CD8-positive, alpha-beta memory T cell (primary cell): ENCODE data around the gene TUBGCP3. TPM values are rescaled to one million over a fixed set of nuclear protein-coding genes. Genes with fewer than 3 reads are reported as not detected.
A peak's percentile ranks its signal among the peaks of the same experiment; 100 is the strongest.
"Not testable (repeated sequence)": the region's sequence is repeated elsewhere in the genome, so short reads cannot be mapped to it uniquely, and the experiment has no call there.

Experiments used
- CTCF ChIA-PET: fragments of 350-600 bp; sonication (Branson Sonifier 250); formaldehyde crosslinking; loops from one replicate; lab custom pipeline; 2021; ENCODE audit warnings: antibody characterized with exemption; lab: Charles Lee
- POLR2A ChIA-PET: fragments of 350-600 bp; sonication (Branson Sonifier 250); formaldehyde crosslinking; loops from one replicate; lab custom pipeline; 2021; ENCODE audit warnings: antibody characterized with exemption; lab: Charles Lee
- DNase-seq, 5 donors: peaks; one replicate each; pipeline versions ENCODE4 v3.0.0 to v3.0.0-alpha.2; 2020 to 2022; ENCODE audit warnings: mixed read lengths in 1 of 5
- H3K27ac ChIP-seq: one replicate; pipeline ENCODE4 v1.7.0; 2013; ENCODE audit warnings: low read depth, mild to moderate bottlenecking, low read length, moderate library complexity
- H3K27me3 ChIP-seq: 2 replicates; pipeline ENCODE4 v1.7.0; 2013; ENCODE audit warnings: low read length, mild to moderate bottlenecking; ENCODE audit not compliant: insufficient read depth, poor library complexity, severe bottlenecking
- H3K36me3 ChIP-seq: 2 replicates; pipeline ENCODE4 v1.7.0; 2013; ENCODE audit warnings: mild to moderate bottlenecking, low read length, moderate library complexity; ENCODE audit not compliant: insufficient read depth
- H3K4me1 ChIP-seq: 2 replicates; pipeline ENCODE4 v1.7.0; 2013; ENCODE audit warnings: mild to moderate bottlenecking, low read length, moderate library complexity; ENCODE audit not compliant: insufficient read depth
- H3K4me3 ChIP-seq: 2 replicates; pipeline ENCODE4 v1.7.0; 2013; ENCODE audit warnings: mild to moderate bottlenecking, low read length
- H3K9me3 ChIP-seq: 2 replicates; pipeline ENCODE4 v1.7.0; 2013; ENCODE audit warnings: mild to moderate bottlenecking, low read length
- H3K27ac Mint-ChIP-seq, 8 donors: one replicate each; pipeline ENCODE4 v1.8.0; 2020 to 2021; ENCODE audit warnings: mixed read lengths in 8 of 8, mild to moderate bottlenecking in 6 of 8, inconsistent platforms in 3 of 8, moderate library complexity in 3 of 8
- H3K27me3 Mint-ChIP-seq, 2 donors: one replicate each; pipeline ENCODE4 v1.8.0; 2020 to 2021; ENCODE audit warnings: mixed read lengths in 2 of 2, mild to moderate bottlenecking in 1 of 2, moderate library complexity in 1 of 2
- H3K36me3 Mint-ChIP-seq, 3 donors: one replicate each; pipeline ENCODE4 v1.8.0; 2020 to 2021; ENCODE audit warnings: mixed read lengths in 3 of 3, inconsistent platforms in 1 of 3, mild to moderate bottlenecking in 1 of 3
- H3K4me1 Mint-ChIP-seq, 3 donors: one replicate each; pipeline ENCODE4 v1.8.0; 2020 to 2021; ENCODE audit warnings: mixed read lengths in 3 of 3, inconsistent platforms in 1 of 3, mild to moderate bottlenecking in 1 of 3
- H3K4me3 Mint-ChIP-seq, 7 donors: one replicate each; pipeline ENCODE4 v1.8.0; 2020 to 2021; ENCODE audit warnings: mixed read lengths in 7 of 7, mild to moderate bottlenecking in 6 of 7, moderate library complexity in 4 of 7, inconsistent platforms in 2 of 7
- H3K9me3 Mint-ChIP-seq, 5 donors: one replicate each; pipeline ENCODE4 v1.8.0; 2020 to 2022; ENCODE audit warnings: mixed read lengths in 5 of 5, mild to moderate bottlenecking in 3 of 5, moderate library complexity in 2 of 5, inconsistent platforms in 1 of 5
- polyA plus RNA-seq: library from polyadenylated mRNA; unstranded; fragments of 300-500 nt; fragmentation: Illumina TruSeq; gene quantifications from one replicate; pipeline ENCODE4 v1.2.3, GENCODE V29; 2021
- total RNA-seq, 2 experiments: library from RNA; stranded (reverse); gene quantifications; one replicate each; pipeline ENCODE4 v1.2.3, GENCODE V29; 2021

Gene TUBGCP3
- total and polyA plus RNA-seq, 3 experiments from 2014 or later = 16.8 to 47.0 (median 45.8) TPM

DNA sequence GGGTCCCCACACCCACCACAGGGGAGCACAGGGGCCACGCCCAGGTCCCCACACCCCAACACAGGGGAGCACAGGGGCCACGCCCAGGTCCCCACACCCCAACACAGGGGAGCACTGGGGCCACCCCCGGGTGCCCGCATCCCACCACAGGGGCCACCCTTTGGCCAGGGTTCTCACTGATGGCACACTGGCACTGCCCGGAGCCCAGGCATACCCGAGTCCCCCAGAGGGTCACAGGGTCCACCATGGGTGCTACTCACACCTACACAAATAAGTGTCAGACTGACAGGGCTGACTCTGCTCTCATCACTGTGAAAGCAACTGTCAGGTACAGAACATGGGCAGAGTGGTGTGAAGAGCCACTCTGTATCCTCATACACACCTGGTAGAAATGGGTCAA lies 98.8 kb downstream of the TUBGCP3 start:
- Histone ChIP-seq H3K27ac (no peak overlapping the region), H3K4me1 (no peaks in the 10 kb centered on the region), H3K9me3 (no peaks in the 10 kb centered on the region), H3K4me3 (no peak overlapping the region), H3K27me3 (no peaks in the 10 kb centered on the region), H3K36me3 (peaks cover 5% of the 10 kb centered on the region)
- Mint-ChIP-seq H3K9me3 (no peaks in the 10 kb centered on the region), H3K36me3 (peaks cover 20 to 42% (median 24%) of the 10 kb centered on the region in 3 donors), H3K27ac (peak overlapping the region in 1 of 8 donors; percentile 41), H3K27me3 (no peaks in the 10 kb centered on the region), H3K4me3 (no peak overlapping the region), H3K4me1 (peaks cover 0 to 4% (median 0%) of the 10 kb centered on the region in 3 donors)
- no peak for DNase-seq
- ChIA-PET CTCF (no interaction called here), POLR2A (no interaction called here)

DNA sequence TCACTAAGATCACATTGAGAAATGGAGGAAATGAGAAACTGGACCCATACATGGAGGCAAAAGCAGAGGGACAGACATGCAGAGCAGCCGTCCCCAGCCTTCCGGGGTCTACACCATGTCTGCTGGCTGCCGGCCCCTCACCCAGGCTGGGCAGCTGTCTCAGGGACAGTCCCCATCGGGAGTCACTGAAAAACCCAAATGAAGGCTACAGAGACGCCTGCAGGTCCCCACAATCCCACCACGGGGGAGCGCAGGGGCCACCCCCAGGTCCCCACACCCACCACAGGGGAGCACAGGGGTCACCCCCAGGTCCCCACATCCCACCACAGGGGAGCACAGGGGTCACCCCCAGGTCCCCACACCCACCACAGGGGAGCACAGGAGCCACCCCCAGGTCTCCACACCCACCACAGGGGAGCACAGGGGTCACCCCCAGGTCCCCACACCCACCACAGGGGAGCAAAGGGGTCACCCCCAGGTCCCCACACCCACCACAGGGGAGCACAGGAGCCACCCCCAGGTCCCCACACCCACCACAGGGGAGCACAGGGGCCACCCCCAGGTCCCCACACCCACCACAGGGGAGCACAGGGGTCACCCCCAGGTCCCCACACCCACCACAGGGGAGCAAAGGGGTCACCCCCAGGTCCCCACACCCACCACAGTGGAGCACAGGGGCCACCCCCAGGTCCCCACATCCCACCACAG lies 99.5 kb downstream of the TUBGCP3 start:
- CTCF ChIA-PET, H3K27me3 ChIP-seq: not testable (repeated sequence)

DNA sequence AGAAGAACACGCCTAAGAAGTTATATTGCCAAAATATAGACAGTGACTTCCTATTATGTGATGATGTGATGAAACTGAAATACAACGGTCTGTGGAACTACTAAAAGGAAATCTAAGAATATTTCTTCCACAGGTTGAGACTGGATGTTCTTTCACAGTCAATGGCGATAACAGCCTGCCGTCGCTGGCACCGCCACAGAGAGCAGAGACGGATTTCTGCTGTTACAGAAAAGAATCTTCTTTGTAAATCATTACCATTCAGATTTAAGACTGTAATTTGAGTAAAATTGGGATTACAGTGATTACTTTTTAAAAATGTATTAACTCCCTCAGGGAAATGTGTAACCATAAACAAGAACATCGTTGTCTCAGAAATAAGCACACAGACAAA lies 100.8 kb downstream of the TUBGCP3 start:
- no peaks in the 10 kb centered on the region for H3K9me3 ChIP-seq
- no peaks in the 10 kb centered on the region for H3K27me3 Mint-ChIP-seq
- no peaks in the 10 kb centered on the region for H3K9me3 Mint-ChIP-seq
- no peak for DNase-seq
- ChIA-PET POLR2A (no interaction called here), CTCF (no interaction called here)
- H3K27ac ChIP-seq = no peak overlapping the region
- peaks cover 20 to 43% (median 31%) of the 10 kb centered on the region in 3 donors for H3K36me3 Mint-ChIP-seq
- peaks cover 5% of the 10 kb centered on the region for H3K36me3 ChIP-seq
- H3K4me3 Mint-ChIP-seq = no peak overlapping the region
- H3K4me3 ChIP-seq = no peak overlapping the region
- H3K4me1 ChIP-seq = no peaks in the 10 kb centered on the region
- H3K27me3 ChIP-seq = no peaks in the 10 kb centered on the region
- peaks cover 0 to 4% (median 0%) of the 10 kb centered on the region in 3 donors for H3K4me1 Mint-ChIP-seq
- peak overlapping the region in 1 of 8 donors; percentile 17 for H3K27ac Mint-ChIP-seq

More for the DNA sequence above, 99.5 kb downstream of the TUBGCP3 start:
- H3K27ac Mint-ChIP-seq, H3K4me1 ChIP-seq, H3K4me3 ChIP-seq, DNase-seq, H3K4me1 Mint-ChIP-seq, H3K27me3 Mint-ChIP-seq, H3K9me3 Mint-ChIP-seq, POLR2A ChIA-PET, H3K9me3 ChIP-seq, H3K27ac ChIP-seq, H3K36me3 ChIP-seq, H3K4me3 Mint-ChIP-seq: not testable (repeated sequence)
- peaks cover 20 to 43% (median 27%) of the 10 kb centered on the region in 3 donors for H3K36me3 Mint-ChIP-seq

DNA sequence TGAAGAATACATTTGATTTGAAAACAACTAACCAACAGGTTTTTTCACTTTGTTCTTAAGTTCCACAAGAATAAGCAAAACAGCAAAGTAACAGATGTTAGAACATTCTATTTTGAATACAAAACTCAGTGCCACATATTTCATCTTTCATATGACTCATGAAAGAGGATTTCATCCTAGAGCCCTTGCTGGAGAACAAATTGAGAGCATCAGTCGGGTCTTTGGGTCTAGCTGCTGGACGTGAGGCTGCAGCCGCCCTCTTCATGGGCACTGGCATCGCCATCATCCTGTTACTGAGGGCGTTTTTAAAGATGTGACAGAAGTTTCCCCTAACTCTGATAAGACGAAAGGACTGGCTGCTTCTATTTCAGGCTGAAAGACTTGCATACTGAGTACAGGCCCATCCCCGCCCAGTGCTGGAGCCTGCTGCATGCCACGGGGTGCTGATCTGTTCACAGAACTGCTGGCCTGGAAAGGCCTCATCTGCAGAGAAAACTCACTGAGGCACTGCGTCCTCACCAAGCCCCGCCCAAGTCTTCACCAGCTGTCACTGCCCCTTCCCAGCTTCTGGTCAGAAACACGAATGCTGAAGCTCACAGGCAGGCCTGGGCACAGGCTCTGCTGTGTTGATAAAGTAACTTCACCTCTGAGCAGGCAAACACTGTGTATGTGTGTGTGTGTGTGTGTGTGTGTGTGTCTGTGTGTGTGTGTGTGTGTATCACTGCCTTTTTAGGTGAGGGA lies 101.4 kb downstream of the TUBGCP3 start:
- no peaks in the 10 kb centered on the region for H3K9me3 Mint-ChIP-seq
- DNase-seq = no peak
- no peaks in the 10 kb centered on the region for H3K9me3 ChIP-seq
- no peaks in the 10 kb centered on the region for H3K27me3 Mint-ChIP-seq
- no peak overlapping the region for H3K4me3 Mint-ChIP-seq
- no peaks in the 10 kb centered on the region for H3K27me3 ChIP-seq
- POLR2A ChIA-PET = no interaction called here
- peaks cover 17 to 43% (median 31%) of the 10 kb centered on the region in 3 donors for H3K36me3 Mint-ChIP-seq
- H3K36me3 ChIP-seq = peaks cover 5% of the 10 kb centered on the region
- H3K4me3 ChIP-seq = no peak overlapping the region
- H3K27ac ChIP-seq = no peak overlapping the region
- H3K4me1 ChIP-seq = no peaks in the 10 kb centered on the region
- H3K4me1 Mint-ChIP-seq = no peaks in the 10 kb centered on the region
- no peak overlapping the region for H3K27ac Mint-ChIP-seq
- CTCF ChIA-PET = no interaction called here

DNA sequence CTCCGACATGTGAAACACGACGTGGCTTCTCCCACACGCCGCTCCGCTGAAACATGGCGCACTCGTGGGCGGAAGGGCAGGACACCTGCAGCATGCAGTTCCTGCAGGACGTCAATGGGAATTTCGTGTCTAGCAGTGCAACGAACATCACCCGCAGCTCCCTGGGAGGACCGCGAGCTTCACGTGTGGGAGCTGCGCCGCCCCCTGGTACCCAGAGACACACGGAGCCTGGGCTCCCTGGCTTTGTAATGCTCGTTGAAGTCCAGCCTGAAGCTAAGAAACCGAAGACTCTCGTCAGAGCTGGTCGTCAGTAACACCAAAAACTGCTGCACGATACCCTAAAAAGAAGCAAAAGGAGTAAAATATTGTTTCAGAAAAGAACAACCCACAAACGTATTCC lies 102.1 kb downstream of the TUBGCP3 start:
- H3K4me1 Mint-ChIP-seq, H3K9me3 ChIP-seq, H3K4me1 ChIP-seq, CTCF ChIA-PET, DNase-seq, H3K4me3 Mint-ChIP-seq, H3K27ac ChIP-seq, H3K9me3 Mint-ChIP-seq, POLR2A ChIA-PET, H3K36me3 ChIP-seq, H3K27ac Mint-ChIP-seq, H3K27me3 ChIP-seq, H3K27me3 Mint-ChIP-seq, H3K4me3 ChIP-seq: not testable (repeated sequence)
- peaks cover 17 to 43% (median 31%) of the 10 kb centered on the region in 3 donors for H3K36me3 Mint-ChIP-seq

DNA sequence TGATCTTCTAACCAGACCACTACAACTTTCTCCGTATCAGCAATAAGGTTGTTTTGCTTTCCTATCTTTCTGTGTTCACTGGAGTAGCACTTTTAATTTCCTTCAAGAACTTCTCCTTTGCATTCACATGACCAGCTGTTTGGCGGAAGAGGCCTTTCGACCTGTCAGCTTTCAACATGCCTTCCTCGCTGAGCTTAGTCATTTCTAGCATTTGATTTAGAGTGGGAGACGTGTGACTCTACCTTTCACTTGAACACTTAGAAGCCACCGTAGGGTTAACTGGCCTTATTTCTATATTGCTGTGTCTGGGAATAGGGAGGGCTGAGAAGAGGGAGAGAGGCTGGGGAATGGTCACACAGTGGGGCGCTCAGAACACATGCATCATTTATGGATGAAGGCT lies 104.7 kb downstream of the TUBGCP3 start:
- H3K27me3 Mint-ChIP-seq = no peaks in the 10 kb centered on the region
- no peaks in the 10 kb centered on the region for H3K9me3 Mint-ChIP-seq
- peaks cover 5% of the 10 kb centered on the region for H3K36me3 ChIP-seq
- H3K27me3 ChIP-seq = no peaks in the 10 kb centered on the region
- no peak overlapping the region for H3K27ac ChIP-seq
- H3K4me1 Mint-ChIP-seq = no peaks in the 10 kb centered on the region
- H3K27ac Mint-ChIP-seq = no peak overlapping the region
- no peak overlapping the region for H3K4me3 Mint-ChIP-seq
- ChIA-PET POLR2A (no interaction called here), CTCF (no interaction called here)
- H3K36me3 Mint-ChIP-seq = peaks cover 12 to 33% (median 25%) of the 10 kb centered on the region in 3 donors
- H3K4me3 ChIP-seq = no peak overlapping the region
- no peaks in the 10 kb centered on the region for H3K9me3 ChIP-seq
- DNase-seq = no peak
- H3K4me1 ChIP-seq = no peaks in the 10 kb centered on the region

DNA sequence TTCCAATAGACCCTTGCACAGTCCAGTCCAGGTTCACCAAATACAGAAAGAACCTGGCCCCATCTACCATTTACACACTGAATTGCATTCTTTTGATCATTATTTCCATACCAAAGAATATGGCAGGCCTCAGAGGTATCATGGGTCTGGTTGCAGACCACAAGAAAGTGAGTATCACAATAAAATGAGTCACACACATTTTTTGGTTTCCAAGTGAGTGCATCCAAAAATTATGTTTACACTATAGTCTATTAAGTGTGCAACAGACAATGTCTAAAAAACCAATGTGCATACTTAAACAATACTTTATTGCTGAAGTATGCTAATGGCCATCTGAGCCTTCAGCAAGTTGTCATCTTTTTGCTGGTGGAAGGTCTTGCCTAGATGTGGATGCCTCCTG lies 106.5 kb downstream of the TUBGCP3 start:
- Histone ChIP-seq H3K36me3 (peaks cover 2% of the 10 kb centered on the region), H3K27me3 (no peaks in the 10 kb centered on the region), H3K9me3 (no peaks in the 10 kb centered on the region), H3K27ac (no peak overlapping the region), H3K4me1 (no peaks in the 10 kb centered on the region), H3K4me3 (no peak overlapping the region)
- no peak for DNase-seq
- H3K27me3 Mint-ChIP-seq = no peaks in the 10 kb centered on the region
- H3K9me3 Mint-ChIP-seq = no peaks in the 10 kb centered on the region
- ChIA-PET CTCF (no interaction called here), POLR2A (no interaction called here)
- peaks cover 3 to 20% (median 17%) of the 10 kb centered on the region in 3 donors for H3K36me3 Mint-ChIP-seq
- no peak overlapping the region for H3K27ac Mint-ChIP-seq
- no peaks in the 10 kb centered on the region for H3K4me1 Mint-ChIP-seq
- no peak overlapping the region for H3K4me3 Mint-ChIP-seq

DNA sequence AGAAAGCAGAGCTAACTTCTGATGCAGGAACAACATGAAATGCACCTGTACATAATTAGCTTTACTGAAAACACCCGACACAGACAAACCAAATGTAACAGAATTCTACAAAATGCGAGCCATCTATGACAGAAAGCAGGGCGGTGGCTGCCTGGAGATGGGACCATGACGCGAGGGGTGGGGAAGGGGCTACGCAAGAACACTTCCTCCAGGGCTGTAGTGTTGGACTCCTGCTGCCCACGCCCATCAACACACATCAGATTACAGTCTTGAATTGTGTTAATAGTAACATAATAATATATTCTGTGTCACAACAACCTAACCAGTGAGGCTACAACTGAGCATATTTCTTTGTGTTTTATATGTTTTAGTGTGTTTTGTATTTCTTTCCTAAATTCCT lies 108.6 kb downstream of the TUBGCP3 start:
- POLR2A ChIA-PET = no interaction called here
- H3K27ac Mint-ChIP-seq = no peak overlapping the region

More for the DNA sequence above, 108.6 kb downstream of the TUBGCP3 start:
- no peaks in the 10 kb centered on the region for H3K4me1 ChIP-seq
- H3K36me3 Mint-ChIP-seq = peaks cover 2 to 13% (median 3%) of the 10 kb centered on the region in 3 donors
- H3K27me3 Mint-ChIP-seq = no peaks in the 10 kb centered on the region
- no peaks in the 10 kb centered on the region for H3K9me3 ChIP-seq
- no peak overlapping the region for H3K27ac ChIP-seq
- peaks cover 0 to 2% (median 0%) of the 10 kb centered on the region in 5 donors for H3K9me3 Mint-ChIP-seq
- no peak for DNase-seq
- H3K27me3 ChIP-seq = no peaks in the 10 kb centered on the region
- no peaks in the 10 kb centered on the region for H3K4me1 Mint-ChIP-seq
- no peak overlapping the region for H3K4me3 Mint-ChIP-seq
- no peak overlapping the region for H3K4me3 ChIP-seq
- H3K36me3 ChIP-seq = no peaks in the 10 kb centered on the region
- CTCF ChIA-PET = no interaction called here
